Neuron (in vitro differentiated cells): Measurements from ENCODE around the gene DTWD2.
"Not testable (repeated sequence)": the region's sequence is repeated elsewhere in the genome, so short reads cannot be mapped to it uniquely, and the experiment has no call there.

Experiments used
- H2AFZ ChIP-seq: one replicate; pipeline ENCODE4 v1.6.1; 2013; ENCODE audit warnings: low read depth, mild to moderate bottlenecking, inconsistent platforms, low read length, moderate library complexity
- H3K27me3 ChIP-seq: one replicate; pipeline ENCODE4 v1.6.1; 2013; ENCODE audit warnings: low read length; ENCODE audit not compliant: insufficient read depth
- H3K36me3 ChIP-seq: one replicate; pipeline ENCODE4 v1.6.1; 2013; ENCODE audit warnings: low read length; ENCODE audit not compliant: insufficient read depth
- H3K4me1 ChIP-seq: one replicate; pipeline ENCODE4 v1.6.1; 2013; ENCODE audit warnings: low read length; ENCODE audit not compliant: insufficient read depth
- H3K4me3 ChIP-seq: 2 replicates; pipeline ENCODE4 v1.5.1; 2013; ENCODE audit warnings: mild to moderate bottlenecking, low read length, moderate library complexity
- H3K9me3 ChIP-seq: one replicate; pipeline ENCODE4 v1.6.1; 2013; ENCODE audit warnings: low read length

The DTWD2 gene

DNA sequence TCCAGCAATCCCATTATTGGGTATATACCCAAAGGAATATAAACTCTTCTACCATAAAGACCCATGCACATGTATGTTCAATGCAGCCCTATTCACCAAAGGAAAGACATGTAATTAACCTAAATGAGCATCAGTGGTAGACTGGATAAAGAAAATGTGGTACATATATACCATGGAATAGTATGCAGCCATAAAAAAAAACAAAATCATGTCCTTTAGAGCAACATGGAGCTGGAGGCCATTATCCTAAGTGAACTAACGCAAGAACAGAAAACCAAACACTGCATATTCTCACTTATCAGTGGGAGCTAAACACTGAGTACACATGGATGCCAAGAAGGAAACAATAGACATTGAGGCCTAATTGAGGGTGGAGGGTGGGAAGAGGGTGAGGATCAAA is 27.8 kb downstream of the DTWD2 start:
- no peak overlapping the region for H2AFZ ChIP-seq

GRCh38 chr5:118956727-118957126 is 31.6 kb downstream of the DTWD2 start:
- Histone ChIP-seq H3K4me3 (no peak overlapping the region), H3K9me3 (peaks cover 2% of the 10 kb centered on the region), H3K36me3 (no peaks in the 10 kb centered on the region), H3K27me3 (no peaks in the 10 kb centered on the region), H3K4me1 (no peaks in the 10 kb centered on the region), H2AFZ (no peak overlapping the region)

More for the DNA sequence above, 27.8 kb downstream of the DTWD2 start:
- no peak overlapping the region for H3K4me3 ChIP-seq
- no peaks in the 10 kb centered on the region for H3K36me3 ChIP-seq
- H3K9me3 ChIP-seq, result peaks cover 2% of the 10 kb centered on the region
- no peaks in the 10 kb centered on the region for H3K27me3 ChIP-seq
- no peaks in the 10 kb centered on the region for H3K4me1 ChIP-seq

GRCh38 chr5:118953652-118954005 is 34.7 kb downstream of the DTWD2 start:
- Histone ChIP-seq H3K4me1 (no peaks in the 10 kb centered on the region), H3K4me3 (no peak overlapping the region), H2AFZ (no peak overlapping the region), H3K27me3 (no peaks in the 10 kb centered on the region), H3K9me3 (no peaks in the 10 kb centered on the region), H3K36me3 (no peaks in the 10 kb centered on the region)

- Histone ChIP-seq H3K4me1 (no peaks in the 10 kb centered on the region), H3K4me3 (no peak overlapping the region), H2AFZ (no peak overlapping the region), H3K36me3 (no peaks in the 10 kb centered on the region), H3K9me3 (no peaks in the 10 kb centered on the region), H3K27me3 (no peaks in the 10 kb centered on the region)
Measured at GRCh38 chr5:118952992-118953651, 35.2 kb downstream of the DTWD2 start.

DNA sequence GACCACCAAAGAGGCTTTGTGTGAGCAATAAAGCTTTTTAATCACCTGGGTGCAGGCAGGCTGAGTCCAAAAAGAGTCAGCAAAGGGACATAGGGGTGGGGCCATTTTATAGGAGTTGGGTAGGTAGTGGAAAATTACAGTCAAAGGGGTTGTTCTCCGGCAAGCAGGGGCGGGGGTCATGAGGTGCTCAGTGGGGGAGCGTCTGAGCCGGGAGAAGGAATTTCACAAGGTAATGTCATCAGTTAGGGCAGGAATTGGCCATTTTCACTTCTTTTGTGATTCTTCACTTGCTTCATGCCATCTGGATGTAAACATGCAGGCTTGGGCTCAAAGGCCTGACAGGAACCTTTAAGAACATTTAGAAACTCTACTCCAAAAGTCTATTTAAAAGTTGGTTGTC is 36.0 kb downstream of the DTWD2 start:
- not testable (repeated sequence) for H3K4me3 ChIP-seq, H3K27me3 ChIP-seq, H2AFZ ChIP-seq

DNA sequence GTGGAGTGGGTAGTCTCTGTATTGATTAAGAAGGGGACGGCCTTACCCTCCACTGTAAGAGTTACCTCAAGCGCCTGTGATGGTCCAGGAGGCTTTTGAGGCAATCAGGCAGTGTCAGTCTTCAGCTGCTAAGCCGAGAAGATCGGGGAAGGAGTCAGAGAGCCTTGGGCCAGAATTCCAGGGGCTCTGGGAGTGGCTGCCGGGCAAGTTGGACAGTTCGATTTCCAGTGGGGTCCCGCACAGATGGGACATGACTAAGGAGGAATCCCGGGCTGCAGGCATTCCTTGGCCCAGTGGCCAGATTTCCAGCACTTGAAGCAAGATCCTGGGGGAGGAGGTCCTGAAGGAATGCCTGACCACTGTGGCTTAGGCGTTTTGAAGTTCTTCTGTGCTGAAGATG is 38.0 kb downstream of the DTWD2 start:
- not testable (repeated sequence) for H3K27me3 ChIP-seq, H2AFZ ChIP-seq, H3K36me3 ChIP-seq, H3K4me1 ChIP-seq, H3K4me3 ChIP-seq, H3K9me3 ChIP-seq

More for the DNA sequence above, 36.0 kb downstream of the DTWD2 start:
- H3K4me1 ChIP-seq, H3K36me3 ChIP-seq, H3K9me3 ChIP-seq: not testable (repeated sequence)

DNA sequence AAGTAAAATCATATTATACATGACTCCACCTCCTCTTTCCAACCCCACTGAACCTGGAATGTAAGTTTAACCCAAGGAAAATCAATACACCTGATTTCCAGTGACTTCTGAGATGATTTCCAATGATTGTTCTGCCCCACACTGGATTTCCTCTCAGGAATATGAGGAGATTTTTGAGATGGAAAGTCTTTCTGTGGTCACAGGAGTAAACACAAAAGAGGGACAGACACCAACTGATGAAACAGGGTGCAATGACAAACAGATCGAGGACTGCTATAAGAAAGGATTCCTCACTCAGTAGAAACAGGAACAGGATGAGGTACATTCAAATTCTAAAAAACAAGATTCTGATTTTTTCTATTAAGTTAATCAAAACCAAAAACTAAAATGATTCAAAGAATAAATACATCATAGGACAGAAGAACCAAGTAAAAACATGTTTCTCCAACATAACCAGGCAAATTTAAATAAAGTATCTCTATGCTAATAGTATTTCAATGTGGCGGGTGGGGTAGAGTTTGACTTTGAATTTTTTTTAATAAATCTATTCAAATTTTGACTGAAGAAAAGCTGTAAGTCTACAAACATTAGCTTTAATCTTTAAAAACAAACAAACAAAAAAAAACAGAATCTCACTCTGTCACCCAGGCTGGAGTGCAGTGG is 42.1 kb downstream of the DTWD2 start:
- H3K27me3 ChIP-seq, result no peaks in the 10 kb centered on the region
- no peaks in the 10 kb centered on the region for H3K4me1 ChIP-seq
- no peaks in the 10 kb centered on the region for H3K9me3 ChIP-seq
- no peak overlapping the region for H2AFZ ChIP-seq
- no peak overlapping the region for H3K4me3 ChIP-seq
- H3K36me3 ChIP-seq, result no peaks in the 10 kb centered on the region

DNA sequence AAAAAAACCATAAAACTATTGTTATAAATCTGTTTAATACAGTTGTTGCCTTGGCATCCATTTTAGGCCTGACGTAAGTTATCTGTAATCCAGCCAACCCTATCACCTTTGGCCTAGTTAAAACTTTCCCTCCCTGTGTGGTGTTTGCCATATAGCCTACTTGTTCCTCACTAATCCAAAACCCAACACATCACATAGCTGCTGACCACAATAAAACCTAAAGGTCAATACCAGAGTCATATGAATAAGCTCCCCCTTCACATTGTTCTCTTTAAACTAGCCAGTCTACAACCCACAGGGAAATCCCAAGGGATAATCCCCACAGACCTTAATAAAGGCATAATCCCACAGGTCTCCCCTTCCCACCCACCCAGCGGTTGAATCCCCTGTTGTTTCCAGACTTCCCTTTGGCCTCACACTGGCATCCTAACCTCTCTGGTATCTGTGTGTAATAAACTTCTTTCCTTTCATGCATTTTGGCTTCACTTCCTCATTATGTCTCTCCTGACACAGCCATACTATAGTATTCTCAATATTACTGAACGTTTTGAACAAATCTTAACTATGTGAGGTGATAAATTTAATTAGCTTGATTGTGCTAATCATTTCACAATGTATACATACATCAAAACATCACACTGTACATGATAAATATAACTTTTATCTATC is 50.8 kb downstream of the DTWD2 start:
- Histone ChIP-seq H3K36me3 (no peaks in the 10 kb centered on the region), H3K27me3 (no peaks in the 10 kb centered on the region), H2AFZ (no peak overlapping the region), H3K9me3 (no peaks in the 10 kb centered on the region), H3K4me1 (no peaks in the 10 kb centered on the region), H3K4me3 (no peak overlapping the region)

DNA sequence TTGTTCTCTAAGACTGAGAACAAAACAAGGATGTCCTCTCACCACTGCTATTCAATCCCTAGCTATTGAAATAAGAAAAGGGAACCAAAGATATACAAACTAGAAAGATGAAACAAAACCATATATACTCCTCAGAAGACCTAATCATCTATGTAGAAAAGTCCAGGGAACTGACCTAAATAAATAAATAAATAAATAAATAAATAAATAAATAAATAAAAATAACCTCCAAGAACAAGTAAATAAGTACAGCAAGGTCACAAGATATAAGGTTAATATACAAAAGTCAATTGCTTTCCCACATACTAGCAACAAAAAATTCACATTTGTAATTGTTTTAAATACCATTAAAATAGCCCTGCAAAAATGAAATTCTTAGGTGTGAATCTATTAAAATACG is 54.6 kb downstream of the DTWD2 start:
- H3K27me3 ChIP-seq, result no peaks in the 10 kb centered on the region
- H3K4me1 ChIP-seq, result no peaks in the 10 kb centered on the region
- no peak overlapping the region for H3K4me3 ChIP-seq
- H2AFZ ChIP-seq, result no peak overlapping the region
- H3K9me3 ChIP-seq, result peaks cover 2% of the 10 kb centered on the region
- H3K36me3 ChIP-seq, result no peaks in the 10 kb centered on the region

DNA sequence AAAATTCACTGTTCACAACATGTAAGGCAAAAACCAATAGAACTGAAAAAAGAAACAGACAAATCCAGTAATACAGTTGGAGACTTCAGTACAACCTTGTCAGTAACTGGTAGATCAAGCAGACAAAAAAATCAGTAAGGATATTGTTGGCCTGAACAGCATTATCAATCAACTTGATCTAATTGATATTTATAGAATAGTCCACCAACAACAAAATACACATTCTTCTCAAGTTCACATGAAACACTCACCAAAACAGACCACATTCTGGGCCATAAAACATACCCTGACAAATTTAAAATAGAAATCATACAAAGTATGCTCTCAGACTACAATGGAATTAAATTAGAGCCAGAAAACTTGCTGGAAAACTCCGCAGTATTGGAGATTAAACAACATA is 56.8 kb downstream of the DTWD2 start:
- Histone ChIP-seq H3K36me3 (no peaks in the 10 kb centered on the region), H3K27me3 (no peaks in the 10 kb centered on the region), H2AFZ (no peak overlapping the region), H3K4me1 (no peaks in the 10 kb centered on the region), H3K4me3 (no peak overlapping the region), H3K9me3 (peaks cover 2% of the 10 kb centered on the region)

GRCh38 chr5:118924006-118924389 is 64.3 kb downstream of the DTWD2 start:
- no peaks in the 10 kb centered on the region for H3K9me3 ChIP-seq
- H3K27me3 ChIP-seq, result no peaks in the 10 kb centered on the region
- no peaks in the 10 kb centered on the region for H3K4me1 ChIP-seq
- no peaks in the 10 kb centered on the region for H3K36me3 ChIP-seq
- no peak overlapping the region for H2AFZ ChIP-seq
- no peak overlapping the region for H3K4me3 ChIP-seq

- no peaks in the 10 kb centered on the region for H3K4me1 ChIP-seq
- H3K9me3 ChIP-seq, result no peaks in the 10 kb centered on the region
- no peaks in the 10 kb centered on the region for H3K27me3 ChIP-seq
- no peak overlapping the region for H3K4me3 ChIP-seq
- no peak overlapping the region for H2AFZ ChIP-seq
- H3K36me3 ChIP-seq, result no peaks in the 10 kb centered on the region
Measured at GRCh38 chr5:118923295-118924005, 64.9 kb downstream of the DTWD2 start.

DNA sequence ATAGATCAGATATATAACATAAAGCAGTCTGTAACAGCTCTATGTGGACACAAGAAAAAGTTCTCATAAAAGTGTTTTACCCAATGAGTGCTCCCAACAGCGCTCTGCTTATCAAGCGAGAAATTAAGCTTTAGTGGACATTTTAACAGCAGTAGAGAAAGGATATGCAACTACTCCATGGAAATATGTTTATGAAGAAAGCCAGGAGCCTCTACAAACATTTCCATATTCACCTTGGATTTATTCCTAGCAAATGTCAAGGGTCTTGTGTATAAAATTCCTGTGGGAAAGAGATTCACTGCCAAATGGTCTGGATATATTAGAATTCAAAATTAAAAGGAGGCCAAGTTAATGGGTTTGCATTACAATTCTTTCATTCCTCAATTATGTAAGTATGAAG is 66.5 kb downstream of the DTWD2 start:
- Histone ChIP-seq H2AFZ (no peak overlapping the region), H3K4me3 (no peak overlapping the region), H3K4me1 (no peaks in the 10 kb centered on the region), H3K9me3 (no peaks in the 10 kb centered on the region), H3K27me3 (no peaks in the 10 kb centered on the region), H3K36me3 (no peaks in the 10 kb centered on the region)
